Measurements from ENCODE around the gene PWWP2B.
"Not testable (repeated sequence)": the region's sequence is repeated elsewhere in the genome, so short reads cannot be mapped to it uniquely, and the experiment has no call there.

Gene PWWP2B

GRCh38 chr10:132434405-132435005, 37.5 kb downstream of the PWWP2B start:
- peaks cover 4% of the 10 kb centered on the region for H3F3A ChIP-seq (ENCODE audit: control insufficient read depth, insufficient read depth)
- no peaks in the 10 kb centered on the region for H3K9me3 ChIP-seq (ENCODE audit: control insufficient read depth, insufficient read depth, low read length)
- no peaks in the 10 kb centered on the region for H3K36me3 ChIP-seq (ENCODE audit: control insufficient read depth, low read length)
- no peak overlapping the region for H3K4me2 ChIP-seq (ENCODE audit: low read length)
- no peaks in the 10 kb centered on the region for H4K20me1 ChIP-seq (ENCODE audit: control insufficient read depth, insufficient read depth, low read depth, low read length)
- peaks cover 5% of the 10 kb centered on the region; the same call in 1 of the 2 replicates for H3K4me1 ChIP-seq (ENCODE audit: control insufficient read depth, low read length)
- H3K27me3 ChIP-seq (ENCODE audit: control insufficient read depth, low read length): no peaks in the 10 kb centered on the region
- H3K79me2 ChIP-seq (ENCODE audit: control insufficient read depth, low read length): no peaks in the 10 kb centered on the region
- no peak overlapping the region for H3K4me3 ChIP-seq (ENCODE audit: low read length)
- H3K9me2 ChIP-seq (replicated peaks; ENCODE audit: control insufficient read depth, low read length): no peaks in the 10 kb centered on the region
- no peak overlapping the region for H3K27ac ChIP-seq (ENCODE audit: low read depth, low read length)
- TF ChIP-seq EZH2phosphoT487 (IDR thresholded peaks at IDR 0.05; ENCODE audit: borderline replicate concordance, low read length) (no peak), CTCF (IDR thresholded peaks at IDR 0.05; ENCODE audit: low read depth, low read length, poor library complexity, severe bottlenecking) (no peak)

GRCh38 chr10:132435320-132435719, 38.3 kb downstream of the PWWP2B start:
- H3K4me2 ChIP-seq (ENCODE audit: low read length); H3K4me3 ChIP-seq (ENCODE audit: low read length); H3K79me2 ChIP-seq (ENCODE audit: control insufficient read depth, low read length); H3K9me2 ChIP-seq (replicated peaks; ENCODE audit: control insufficient read depth, low read length); H3K36me3 ChIP-seq (ENCODE audit: control insufficient read depth, low read length); H3F3A ChIP-seq (ENCODE audit: control insufficient read depth, insufficient read depth); H4K20me1 ChIP-seq (ENCODE audit: control insufficient read depth, insufficient read depth, low read depth, low read length); H3K4me1 ChIP-seq (ENCODE audit: control insufficient read depth, low read length); H3K27ac ChIP-seq (ENCODE audit: low read depth, low read length); H3K27me3 ChIP-seq (ENCODE audit: control insufficient read depth, low read length); H3K9me3 ChIP-seq (ENCODE audit: control insufficient read depth, insufficient read depth, low read length): not testable (repeated sequence)

- not testable (repeated sequence) for H3F3A ChIP-seq (ENCODE audit: control insufficient read depth, insufficient read depth)
These were observed 39.1 kb downstream of the PWWP2B start for GRCh38 chr10:132436096-132436495.

GRCh38 chr10:132436861-132437410, 39.9 kb downstream of the PWWP2B start:
- H3F3A ChIP-seq (ENCODE audit: control insufficient read depth, insufficient read depth): peaks cover 4% of the 10 kb centered on the region
- no peak overlapping the region for H3K4me2 ChIP-seq (ENCODE audit: low read length)
- H3K27ac ChIP-seq (ENCODE audit: low read depth, low read length): no peak overlapping the region

More at GRCh38 chr10:132436096-132436495, 39.1 kb downstream of the PWWP2B start:
- H3K27me3 ChIP-seq (ENCODE audit: control insufficient read depth, low read length); H3K4me2 ChIP-seq (ENCODE audit: low read length); H3K4me1 ChIP-seq (ENCODE audit: control insufficient read depth, low read length); H3K27ac ChIP-seq (ENCODE audit: low read depth, low read length); H3K36me3 ChIP-seq (ENCODE audit: control insufficient read depth, low read length); H3K4me3 ChIP-seq (ENCODE audit: low read length); H3K9me2 ChIP-seq (replicated peaks; ENCODE audit: control insufficient read depth, low read length); H3K9me3 ChIP-seq (ENCODE audit: control insufficient read depth, insufficient read depth, low read length); H4K20me1 ChIP-seq (ENCODE audit: control insufficient read depth, insufficient read depth, low read depth, low read length); H3K79me2 ChIP-seq (ENCODE audit: control insufficient read depth, low read length): not testable (repeated sequence)

More at GRCh38 chr10:132436861-132437410, 39.9 kb downstream of the PWWP2B start:
- no peak for TF ChIP-seq EZH2phosphoT487 (IDR thresholded peaks at IDR 0.05; ENCODE audit: borderline replicate concordance, low read length)
- no peak for TF ChIP-seq CTCF (IDR thresholded peaks at IDR 0.05; ENCODE audit: low read depth, low read length, poor library complexity, severe bottlenecking)
- no peaks in the 10 kb centered on the region; the same call in 1 of the 2 replicates for H3K9me3 ChIP-seq (ENCODE audit: control insufficient read depth, insufficient read depth, low read length)
- H3K27me3 ChIP-seq (ENCODE audit: control insufficient read depth, low read length): no peaks in the 10 kb centered on the region
- H3K4me1 ChIP-seq (ENCODE audit: control insufficient read depth, low read length): no peaks in the 10 kb centered on the region
- H3K79me2 ChIP-seq (ENCODE audit: control insufficient read depth, low read length): no peaks in the 10 kb centered on the region
- H3K4me3 ChIP-seq (ENCODE audit: low read length): no peak overlapping the region
- no peaks in the 10 kb centered on the region for H4K20me1 ChIP-seq (ENCODE audit: control insufficient read depth, insufficient read depth, low read depth, low read length)
- H3K36me3 ChIP-seq (ENCODE audit: control insufficient read depth, low read length): no peaks in the 10 kb centered on the region
- H3K9me2 ChIP-seq (replicated peaks; ENCODE audit: control insufficient read depth, low read length): no peaks in the 10 kb centered on the region
